Effector CD8-positive, alpha-beta T cell (primary cell): Measurements from ENCODE around the gene DAAM2.

Source experiments
- DNase-seq: peaks from one replicate; lab custom pipeline; 2025; lab: John Stamatoyannopoulos, UW
- total RNA-seq, 4 experiments: gene quantifications; one replicate each; lab custom pipeline; 2026; lab: John Stamatoyannopoulos, UW

Gene DAAM2
- 0 to 0.54 (median 0.17) reads per million in 4 experiments for total RNA-seq

DNA sequence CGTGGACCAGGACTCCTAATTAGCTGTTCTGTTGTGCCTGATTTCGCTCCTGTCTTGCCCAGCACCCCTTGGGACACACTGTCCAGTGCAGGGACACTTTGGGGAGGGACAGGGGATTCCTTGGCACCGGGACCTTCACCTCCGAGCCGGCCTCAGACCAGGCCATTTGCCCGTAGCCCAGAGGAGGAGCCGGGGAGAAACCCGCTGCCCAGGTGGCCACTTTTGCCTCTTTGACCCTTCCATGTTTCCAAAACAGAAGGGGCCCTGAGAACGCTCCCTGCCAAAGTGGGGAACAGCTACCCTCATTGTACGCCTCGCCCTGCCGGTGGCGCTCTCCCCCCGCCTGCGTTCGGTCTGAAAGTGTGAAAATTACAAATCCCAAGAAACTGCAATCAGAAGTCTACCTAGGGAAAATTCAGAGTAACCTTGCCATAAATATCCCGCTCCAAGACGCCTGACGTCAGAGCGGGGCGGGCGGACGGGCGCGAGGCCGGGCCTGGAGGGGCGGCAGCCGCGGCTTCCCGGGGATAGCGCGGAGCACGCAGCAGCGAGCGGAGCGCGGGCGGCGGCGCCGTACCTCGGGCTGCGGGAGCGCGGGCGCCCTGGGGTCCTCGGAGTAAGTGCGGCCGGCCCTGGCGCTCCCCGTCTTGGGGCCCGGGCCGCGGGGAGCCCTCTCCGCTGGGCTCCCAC, at the start of gene DAAM2:
Gene DAAM2 (plus strand): TSS at position 527 of the 690 bp plus-strand sequence. CDS start 63,927 bp downstream, outside the sequence.
- no peak for DNase-seq

GRCh38 chr6:39746795-39747194, 45.4 kb upstream of the DAAM2 start:
- DNase-seq = no peak

- DNase-seq = no peak
Measured at GRCh38 chr6:39752835-39753724, 39.1 kb upstream of the DAAM2 start.

GRCh38 chr6:39753725-39754045, 38.5 kb upstream of the DAAM2 start:
- DNase-seq = no peak

DNA sequence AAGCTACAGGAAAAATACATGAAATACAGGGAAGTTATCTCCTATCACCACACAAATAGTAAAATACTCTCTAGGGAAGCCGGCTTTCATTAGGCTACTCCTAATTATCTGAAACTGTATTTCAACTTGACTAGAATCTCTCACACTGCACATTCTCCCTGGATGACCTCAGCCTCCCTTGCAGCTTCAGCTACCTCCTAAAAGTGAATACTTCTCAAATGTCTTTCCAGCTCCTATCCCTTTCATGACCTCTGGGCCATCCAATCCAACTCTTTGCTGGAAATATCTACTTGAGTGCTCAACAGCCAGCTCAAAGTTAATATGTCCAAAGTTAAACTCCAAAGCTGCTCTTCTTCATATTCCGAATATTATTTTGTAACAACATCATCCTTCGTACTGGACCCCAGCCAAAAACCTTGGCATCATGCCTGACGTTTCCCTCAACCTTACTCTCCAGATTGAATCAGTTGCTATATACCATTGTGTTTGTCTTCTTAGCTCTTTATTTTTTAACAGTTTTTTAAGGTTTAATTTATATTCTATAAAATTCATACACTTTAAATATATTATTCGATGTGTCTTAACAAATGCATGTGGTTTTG, 37.6 kb upstream of the DAAM2 start:
- no peak for DNase-seq

DNA sequence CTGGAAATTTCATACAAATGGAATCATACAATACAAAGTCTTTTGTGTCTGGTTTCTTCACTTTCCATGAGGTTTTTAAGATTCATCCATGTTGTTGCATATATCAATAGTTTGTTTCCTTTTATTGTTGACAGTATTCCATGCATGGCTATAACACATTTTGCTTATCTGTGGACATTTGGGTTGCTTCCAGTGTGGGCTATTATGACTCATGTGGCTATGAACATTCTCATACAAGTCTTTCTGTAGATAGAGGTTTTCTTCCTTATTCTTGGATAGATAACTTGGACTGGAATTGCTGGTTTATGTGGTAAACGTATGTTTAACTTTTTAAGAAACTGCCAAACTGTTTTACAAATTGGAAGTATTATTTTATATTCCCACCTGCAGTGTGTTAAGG, 36.9 kb upstream of the DAAM2 start:
- no peak for DNase-seq

- no peak for DNase-seq
Measured at GRCh38 chr6:39756582-39756981, 35.6 kb upstream of the DAAM2 start.

- no peak for DNase-seq
Measured at GRCh38 chr6:39758905-39759605, 33.1 kb upstream of the DAAM2 start.

- DNase-seq = no peak
Measured at GRCh38 chr6:39760226-39760952, 31.8 kb upstream of the DAAM2 start.

- no peak for DNase-seq
Measured at GRCh38 chr6:39765508-39766065, 26.6 kb upstream of the DAAM2 start.

GRCh38 chr6:39769012-39769411, 23.2 kb upstream of the DAAM2 start:
- no peak for DNase-seq

GRCh38 chr6:39770446-39770845, 21.7 kb upstream of the DAAM2 start:
- no peak for DNase-seq

- no peak for DNase-seq
Measured at GRCh38 chr6:39772559-39773273, 19.5 kb upstream of the DAAM2 start.

DNA sequence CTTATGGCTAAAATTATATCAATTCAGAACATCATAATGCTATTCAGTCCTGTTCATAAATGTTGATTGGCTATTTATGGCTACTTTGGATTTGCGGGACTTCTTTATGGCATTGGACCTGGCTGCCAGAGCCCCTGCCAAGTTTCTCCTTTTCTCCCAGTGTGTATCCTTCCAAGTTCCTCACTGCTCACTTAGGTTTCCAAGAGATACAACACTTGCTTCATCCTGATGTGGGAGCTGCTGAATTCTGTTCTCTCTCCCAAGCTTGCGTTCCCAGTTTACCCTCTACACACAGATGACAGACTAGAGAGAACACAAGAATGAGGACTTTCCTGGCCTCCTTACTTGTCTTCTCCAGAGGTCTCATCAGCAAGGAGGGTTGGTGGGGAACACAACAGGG, 18.4 kb upstream of the DAAM2 start:
- no peak for DNase-seq

DNA sequence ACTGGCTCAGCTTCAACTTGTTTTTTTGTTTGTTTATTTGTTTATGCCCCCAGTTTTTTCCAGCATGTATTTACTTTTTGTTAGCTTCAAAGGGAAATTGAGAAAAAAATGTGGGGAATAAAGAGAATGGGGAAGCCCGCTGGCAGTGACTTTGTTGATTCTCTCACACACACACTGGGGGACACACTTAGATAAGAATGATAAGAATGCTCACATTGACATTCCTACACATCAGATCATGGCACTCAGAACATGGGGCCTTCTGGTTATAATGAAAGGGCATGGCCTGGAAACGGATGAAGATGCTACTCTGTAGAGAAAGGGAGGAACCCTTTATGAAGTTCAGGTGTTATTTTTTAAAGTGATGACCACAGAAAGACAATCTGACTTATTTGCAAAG, 15.6 kb upstream of the DAAM2 start:
- DNase-seq = no peak

GRCh38 chr6:39777218-39777617, 15.0 kb upstream of the DAAM2 start:
- DNase-seq = no peak

- DNase-seq = no peak
Measured at GRCh38 chr6:39777661-39778060, 14.5 kb upstream of the DAAM2 start.

DNA sequence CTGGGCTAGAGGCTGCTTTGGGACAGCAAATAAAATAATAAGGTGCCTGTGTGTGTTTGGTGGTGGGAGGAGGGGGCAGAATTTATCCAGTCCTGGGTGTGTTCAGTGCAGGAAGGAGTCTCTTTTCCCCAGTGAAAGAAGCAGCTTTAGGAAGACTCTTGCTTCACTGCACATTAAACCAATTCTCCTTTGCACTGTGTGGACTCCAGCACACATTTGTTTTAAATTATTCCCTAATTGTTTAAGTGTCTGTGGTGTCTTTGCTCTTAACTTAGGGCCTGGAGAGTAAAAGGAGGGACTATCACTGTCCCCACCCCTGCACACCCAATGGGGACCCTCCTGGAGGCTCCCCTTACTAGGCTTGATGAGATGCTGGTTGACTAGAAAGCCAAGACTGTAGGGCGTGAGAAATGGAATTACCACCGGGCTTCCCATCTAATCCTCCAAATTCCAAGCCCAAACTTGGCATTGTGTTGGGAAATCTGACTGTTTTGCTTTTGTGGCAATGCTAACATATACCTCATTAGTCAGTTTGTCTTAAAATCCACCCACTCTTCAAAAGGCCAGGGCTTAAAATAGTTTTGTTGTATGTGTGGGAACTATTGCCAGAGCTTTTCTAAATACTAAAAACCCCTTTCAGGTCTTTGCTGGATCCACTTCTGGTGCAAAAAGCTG, 13.5 kb upstream of the DAAM2 start:
- no peak for DNase-seq

GRCh38 chr6:39785281-39785680, 6.9 kb upstream of the DAAM2 start:
- no peak for DNase-seq

- DNase-seq = no peak
Measured at GRCh38 chr6:39786649-39787048, 5.5 kb upstream of the DAAM2 start.
